H9 (cell line): ENCODE measurements around the gene PCDHGA8. TPM values are rescaled to one million over a fixed set of nuclear protein-coding genes. Genes with fewer than 3 reads are reported as not detected.
"Not testable (repeated sequence)": the region's sequence is repeated elsewhere in the genome, so short reads cannot be mapped to it uniquely, and the experiment has no call there.

Experiments used
- DNase-seq: peaks from one replicate; pipeline ENCODE4 v3.0.0-alpha.2; 2017
- H2AFZ ChIP-seq: one replicate; pipeline ENCODE4 v1.6.1; 2013; ENCODE audit warnings: mild to moderate bottlenecking, low read length, control low read depth, moderate library complexity
- H2AK5ac ChIP-seq: 2 replicates; pipeline ENCODE4 v1.6.1; 2013; ENCODE audit warnings: low read length, control low read depth, mixed read lengths; ENCODE audit not compliant: insufficient read length
- H2BK120ac ChIP-seq: one replicate; pipeline ENCODE4 v1.6.1; 2013; ENCODE audit warnings: low read depth, mild to moderate bottlenecking, low read length, control low read depth, inconsistent platforms; ENCODE audit not compliant: poor library complexity, severe bottlenecking
- H2BK12ac ChIP-seq: 2 replicates; pipeline ENCODE4 v1.6.1; 2013; ENCODE audit warnings: low read length, control low read depth, mixed read lengths, low read depth; ENCODE audit not compliant: insufficient read length
- H2BK15ac ChIP-seq: 2 replicates; pipeline ENCODE4 v1.6.1; 2013; ENCODE audit warnings: low read depth, low read length, control low read depth
- H2BK20ac ChIP-seq: one replicate; pipeline ENCODE4 v1.6.1; 2013; ENCODE audit warnings: low read depth, mild to moderate bottlenecking, low read length, control low read depth, inconsistent platforms; ENCODE audit not compliant: poor library complexity, severe bottlenecking
- H2BK5ac ChIP-seq: 2 replicates; pipeline ENCODE4 v1.6.1; 2013; ENCODE audit warnings: low read length, control low read depth, mixed read lengths; ENCODE audit not compliant: insufficient read length
- H3K14ac ChIP-seq: 2 replicates; pipeline ENCODE4 v1.6.1; 2013; ENCODE audit warnings: low read length, control low read depth; ENCODE audit not compliant: insufficient read depth
- H3K18ac ChIP-seq: 2 replicates; pipeline ENCODE4 v1.6.1; 2013; ENCODE audit warnings: low read depth, mild to moderate bottlenecking, mixed read lengths, low read length, control low read depth; ENCODE audit not compliant: insufficient read length
- H3K23ac ChIP-seq: 2 replicates; pipeline ENCODE4 v1.6.1; 2013; ENCODE audit warnings: low read length, control low read depth, mixed read lengths, low read depth; ENCODE audit not compliant: insufficient read length
- H3K23me2 ChIP-seq: 2 replicates; pipeline ENCODE4 v1.6.1; 2013; ENCODE audit warnings: low read depth, mild to moderate bottlenecking, mixed read lengths, low read length, control low read depth; ENCODE audit not compliant: insufficient read length, poor library complexity, severe bottlenecking
- H3K27ac ChIP-seq: 2 replicates; pipeline ENCODE4 v1.5.1; 2013; ENCODE audit warnings: low read length, control low read depth, mixed read lengths, low read depth; ENCODE audit not compliant: insufficient read length
- H3K27me3 ChIP-seq: 2 replicates; pipeline ENCODE4 v1.6.1; 2013; ENCODE audit warnings: low read length, control low read depth, inconsistent platforms; ENCODE audit not compliant: insufficient read depth
- H3K4ac ChIP-seq: 2 replicates; pipeline ENCODE4 v1.6.1; 2013; ENCODE audit warnings: low read depth, mild to moderate bottlenecking, control low read depth, inconsistent platforms, low read length, moderate library complexity
- H3K4me1 ChIP-seq: 2 replicates; pipeline ENCODE4 v1.6.1; 2013; ENCODE audit warnings: low read length, control low read depth, inconsistent platforms; ENCODE audit not compliant: insufficient read depth
- H3K4me2 ChIP-seq: 2 replicates; pipeline ENCODE4 v1.6.1; 2013; ENCODE audit warnings: low read length, control low read depth, mixed read lengths; ENCODE audit not compliant: insufficient read length, insufficient read depth
- H3K56ac ChIP-seq: 2 replicates; pipeline ENCODE4 v1.6.1; 2013; ENCODE audit warnings: low read depth, mild to moderate bottlenecking, mixed read lengths, low read length, control low read depth; ENCODE audit not compliant: insufficient read length
- H3K79me1 ChIP-seq: 2 replicates; pipeline ENCODE4 v1.6.1; 2013; ENCODE audit warnings: low read depth, mild to moderate bottlenecking, moderate library complexity, low read length, control low read depth, inconsistent platforms; ENCODE audit not compliant: insufficient read depth, poor library complexity, severe bottlenecking
- H3K79me2 ChIP-seq: 2 replicates; pipeline ENCODE4 v1.6.1; 2013; ENCODE audit warnings: low read length, control low read depth, inconsistent platforms; ENCODE audit not compliant: insufficient read depth
- H3K9ac ChIP-seq: 2 replicates; pipeline ENCODE4 v1.6.1; 2013; ENCODE audit warnings: low read length, control low read depth, mixed read lengths; ENCODE audit not compliant: insufficient read length; ENCODE audit errors: extremely low read depth
- H3K9me3 ChIP-seq: one replicate; pipeline ENCODE4 v1.6.1; 2013; ENCODE audit warnings: low read depth, low read length, inconsistent platforms; ENCODE audit not compliant: control insufficient read depth
- H3T11ph ChIP-seq: one replicate; pipeline ENCODE4 v1.6.1; 2013; ENCODE audit warnings: mild to moderate bottlenecking, low read length, control low read depth, inconsistent platforms
- H4K20me1 ChIP-seq: one replicate; pipeline ENCODE4 v1.6.1; 2013; ENCODE audit not compliant: control insufficient read depth, insufficient read length, insufficient read depth
- H4K5ac ChIP-seq: 2 replicates; pipeline ENCODE4 v1.6.1; 2013; ENCODE audit warnings: low read depth, mild to moderate bottlenecking, mixed read lengths, low read length, control low read depth; ENCODE audit not compliant: insufficient read length
- H4K8ac ChIP-seq: replicated peaks from 2 replicates; pipeline ENCODE4 v1.6.1; 2013; ENCODE audit warnings: low read length, control low read depth, mixed read lengths, low read depth; ENCODE audit not compliant: insufficient read length
- H4K91ac ChIP-seq: 2 replicates; pipeline ENCODE4 v1.6.1; 2013; ENCODE audit warnings: low read depth, mild to moderate bottlenecking, moderate library complexity, mixed read lengths, low read length, control low read depth; ENCODE audit not compliant: insufficient read length
- H3K27ac Mint-ChIP-seq, 3 experiments: 2 replicates in 2 of 3; 3 replicates in 1 of 3; pipeline ENCODE4 v1.8.0; 2020 to 2021; ENCODE audit warnings: mixed read lengths in 3 of 3, mild to moderate bottlenecking in 1 of 3, moderate library complexity in 1 of 3
- H3K27me3 Mint-ChIP-seq: 2 replicates; pipeline ENCODE4 v1.8.0; 2021; ENCODE audit warnings: low read depth, mild to moderate bottlenecking, moderate library complexity, mixed read lengths
- H3K36me3 Mint-ChIP-seq, 3 experiments: 2 replicates in 2 of 3; 3 replicates in 1 of 3; pipeline ENCODE4 v1.8.0; 2020 to 2021; ENCODE audit warnings: low read depth in 3 of 3, mixed read lengths in 3 of 3; ENCODE audit not compliant: insufficient read depth in 1 of 3
- H3K4me1 Mint-ChIP-seq, 2 experiments: 2 replicates each; pipeline ENCODE4 v1.8.0; 2020; ENCODE audit warnings: mixed read lengths in 2 of 2
- H3K4me3 Mint-ChIP-seq, 2 experiments: 2 replicates in 1 of 2; 3 replicates in 1 of 2; pipeline ENCODE4 v1.8.0; 2020 to 2021; ENCODE audit warnings: mild to moderate bottlenecking in 2 of 2, mixed read lengths in 2 of 2, moderate library complexity in 1 of 2
- H3K9me3 Mint-ChIP-seq, 2 experiments: 2 replicates in 1 of 2; 3 replicates in 1 of 2; pipeline ENCODE4 v1.8.0; 2020; ENCODE audit warnings: mild to moderate bottlenecking in 2 of 2, mixed read lengths in 2 of 2, moderate library complexity in 1 of 2
- WGBS: extraction: QIAGEN DNeasy Blood & Tissue Kit; methylation state at CpG from one replicate; pipeline ENCODE4 v1.1.7; 2013; ENCODE audit warnings: missing lambda C conversion rate, low lambda C conversion rate, mixed read lengths; ENCODE audit not compliant: insufficient read length; ENCODE audit errors: extremely low coverage; 5-methylcytosine and 5-hydroxymethylcytosine counted together
- total RNA-seq: library from RNA; stranded (reverse); gene quantifications from 2 replicates; pipeline ENCODE4 v1.2.1, GENCODE V29; 2021
- TF ChIP-seq, protein P1 (sequence below): fragments of 200-600 bp; sonication (generic); conservative IDR thresholded peaks from 3 replicates; pipeline ENCODE4 v1.8.0; 2021; ENCODE audit warnings: antibody characterized with exemption, mild to moderate bottlenecking

PCDHGA8 gene
- total RNA-seq, 1 experiment from 2014 or later, result 0.90 TPM

DNA sequence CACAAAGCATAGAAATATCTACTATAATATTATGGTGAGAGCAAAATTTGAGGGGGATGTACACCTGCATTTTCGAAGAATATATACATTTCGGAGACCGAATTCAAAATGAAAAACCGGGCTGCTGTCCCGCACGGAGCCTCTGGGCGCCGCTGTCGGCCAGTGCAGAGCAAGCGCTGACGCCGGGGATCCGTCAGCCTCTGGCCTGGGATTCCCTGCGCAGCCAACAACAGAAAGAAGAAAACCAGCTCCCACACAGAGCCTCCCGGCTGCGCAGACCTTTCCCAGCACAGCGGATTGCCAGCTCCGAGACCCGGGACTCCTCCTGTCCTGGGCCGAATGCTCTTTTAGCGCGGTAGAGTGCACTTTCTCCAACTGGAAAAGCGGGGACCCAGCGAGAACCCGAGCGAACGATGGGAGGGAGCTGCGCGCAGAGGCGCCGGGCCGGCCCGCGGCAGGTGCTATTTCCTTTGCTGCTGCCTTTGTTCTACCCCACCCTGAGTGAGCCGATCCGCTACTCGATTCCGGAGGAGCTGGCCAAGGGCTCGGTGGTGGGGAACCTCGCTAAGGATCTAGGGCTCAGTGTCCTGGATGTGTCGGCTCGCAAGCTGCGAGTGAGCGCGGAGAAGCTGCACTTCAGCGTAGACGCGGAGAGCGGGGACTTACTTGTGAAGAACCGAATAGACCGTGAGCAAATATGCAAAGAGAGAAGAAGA is 15.5 kb downstream of the PCDHGA8 start, which contains the start of gene PCDHGB6:
Gene PCDHGB6 (plus strand): TSS at position 232 of the 716 bp plus-strand sequence. CDS start 182 bp downstream, at position 414.
- not testable (repeated sequence) for H3K23ac ChIP-seq, H3K14ac ChIP-seq, H2BK12ac ChIP-seq, H2AFZ ChIP-seq, H4K8ac ChIP-seq, H3K18ac ChIP-seq, H3K56ac ChIP-seq, H3K79me2 ChIP-seq, H4K20me1 ChIP-seq, H3T11ph ChIP-seq, H2BK5ac ChIP-seq, H2AK5ac ChIP-seq, H3K23me2 ChIP-seq, H3K79me1 ChIP-seq, H2BK15ac ChIP-seq, H2BK20ac ChIP-seq, H3K4me1 ChIP-seq, H3K27me3 ChIP-seq, H2BK120ac ChIP-seq, H4K5ac ChIP-seq, H4K91ac ChIP-seq, H3K4me1 Mint-ChIP-seq, H3K27ac ChIP-seq, H3K4ac ChIP-seq
- peak within 1 kb of the TSS in 2 of 3 experiments; percentile 58 to 96; a peak in 3 of 7 replicates for H3K27ac Mint-ChIP-seq
- peaks cover 24 to 34% of the 10 kb centered on the region in 2 experiments for H3K9me3 Mint-ChIP-seq
- Histone ChIP-seq H3K9me3 (peaks cover 15% of the 10 kb centered on the region), H3K4me2 (peak within 1 kb of the TSS; percentile 88), H3K9ac (peak within 1 kb of the TSS; percentile 54)
- TF ChIP-seq, protein P1, sequence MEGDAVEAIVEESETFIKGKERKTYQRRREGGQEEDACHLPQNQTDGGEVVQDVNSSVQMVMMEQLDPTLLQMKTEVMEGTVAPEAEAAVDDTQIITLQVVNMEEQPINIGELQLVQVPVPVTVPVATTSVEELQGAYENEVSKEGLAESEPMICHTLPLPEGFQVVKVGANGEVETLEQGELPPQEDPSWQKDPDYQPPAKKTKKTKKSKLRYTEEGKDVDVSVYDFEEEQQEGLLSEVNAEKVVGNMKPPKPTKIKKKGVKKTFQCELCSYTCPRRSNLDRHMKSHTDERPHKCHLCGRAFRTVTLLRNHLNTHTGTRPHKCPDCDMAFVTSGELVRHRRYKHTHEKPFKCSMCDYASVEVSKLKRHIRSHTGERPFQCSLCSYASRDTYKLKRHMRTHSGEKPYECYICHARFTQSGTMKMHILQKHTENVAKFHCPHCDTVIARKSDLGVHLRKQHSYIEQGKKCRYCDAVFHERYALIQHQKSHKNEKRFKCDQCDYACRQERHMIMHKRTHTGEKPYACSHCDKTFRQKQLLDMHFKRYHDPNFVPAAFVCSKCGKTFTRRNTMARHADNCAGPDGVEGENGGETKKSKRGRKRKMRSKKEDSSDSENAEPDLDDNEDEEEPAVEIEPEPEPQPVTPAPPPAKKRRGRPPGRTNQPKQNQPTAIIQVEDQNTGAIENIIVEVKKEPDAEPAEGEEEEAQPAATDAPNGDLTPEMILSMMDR, result peak; percentile 88
- DNase-seq, result peak; percentile 80
- no CpG with 5 or more reads among the region's 51 CpGs for WGBS
- H3K36me3 Mint-ChIP-seq, result peaks cover 11 to 28% (median 18%) of the 10 kb centered on the region in 3 experiments
- peak within 1 kb of the TSS; percentile 90 to 94 for H3K4me3 Mint-ChIP-seq
- peaks cover 22% of the 10 kb centered on the region for H3K27me3 Mint-ChIP-seq
